GM12865 (cell line): ENCODE results near the gene PNMA8A.
"Not testable (repeated sequence)": the region's sequence is repeated elsewhere in the genome, so short reads cannot be mapped to it uniquely, and the experiment has no call there.

ENCODE experiments used
- DNase-seq: peaks from one replicate; pipeline ENCODE4 v3.0.0; 2010; ENCODE audit warnings: low read depth
- H3K4me3 ChIP-seq: 2 replicates; pipeline ENCODE4 v1.5.1; 2011; ENCODE audit warnings: mild to moderate bottlenecking, low read depth, low read length, control low read depth
- TF ChIP-seq, protein P1 (sequence below): IDR thresholded peaks from 2 replicates; pipeline ENCODE4 v1.5.1; 2011; ENCODE audit warnings: low read length, control low read depth, low read depth, inconsistent platforms; ENCODE audit not compliant: insufficient read depth; ENCODE audit errors: missing control alignments

The PNMA8A gene

DNA sequence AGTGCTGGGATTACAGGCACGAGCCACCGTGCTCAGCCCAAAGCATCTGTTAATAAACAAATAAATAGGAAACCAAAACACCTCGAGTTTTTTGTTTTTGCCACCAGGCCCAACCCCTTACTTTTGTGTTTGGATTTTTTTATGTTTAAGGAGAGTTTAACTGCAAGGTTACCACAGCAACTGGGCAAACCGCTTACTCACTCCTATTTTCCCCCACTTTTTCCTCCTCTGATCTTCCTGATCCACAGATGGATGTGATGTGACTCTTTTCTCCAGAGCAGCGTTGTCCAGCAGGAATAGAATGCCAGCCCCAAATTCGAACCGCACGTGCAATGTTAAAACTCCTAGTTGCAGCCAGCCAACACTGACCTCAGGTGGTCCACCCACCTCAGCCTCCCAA lies 26.4 kb upstream of the PNMA8A start:
- TF ChIP-seq, protein P1, sequence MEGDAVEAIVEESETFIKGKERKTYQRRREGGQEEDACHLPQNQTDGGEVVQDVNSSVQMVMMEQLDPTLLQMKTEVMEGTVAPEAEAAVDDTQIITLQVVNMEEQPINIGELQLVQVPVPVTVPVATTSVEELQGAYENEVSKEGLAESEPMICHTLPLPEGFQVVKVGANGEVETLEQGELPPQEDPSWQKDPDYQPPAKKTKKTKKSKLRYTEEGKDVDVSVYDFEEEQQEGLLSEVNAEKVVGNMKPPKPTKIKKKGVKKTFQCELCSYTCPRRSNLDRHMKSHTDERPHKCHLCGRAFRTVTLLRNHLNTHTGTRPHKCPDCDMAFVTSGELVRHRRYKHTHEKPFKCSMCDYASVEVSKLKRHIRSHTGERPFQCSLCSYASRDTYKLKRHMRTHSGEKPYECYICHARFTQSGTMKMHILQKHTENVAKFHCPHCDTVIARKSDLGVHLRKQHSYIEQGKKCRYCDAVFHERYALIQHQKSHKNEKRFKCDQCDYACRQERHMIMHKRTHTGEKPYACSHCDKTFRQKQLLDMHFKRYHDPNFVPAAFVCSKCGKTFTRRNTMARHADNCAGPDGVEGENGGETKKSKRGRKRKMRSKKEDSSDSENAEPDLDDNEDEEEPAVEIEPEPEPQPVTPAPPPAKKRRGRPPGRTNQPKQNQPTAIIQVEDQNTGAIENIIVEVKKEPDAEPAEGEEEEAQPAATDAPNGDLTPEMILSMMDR: no peak
- no peak for DNase-seq

DNA sequence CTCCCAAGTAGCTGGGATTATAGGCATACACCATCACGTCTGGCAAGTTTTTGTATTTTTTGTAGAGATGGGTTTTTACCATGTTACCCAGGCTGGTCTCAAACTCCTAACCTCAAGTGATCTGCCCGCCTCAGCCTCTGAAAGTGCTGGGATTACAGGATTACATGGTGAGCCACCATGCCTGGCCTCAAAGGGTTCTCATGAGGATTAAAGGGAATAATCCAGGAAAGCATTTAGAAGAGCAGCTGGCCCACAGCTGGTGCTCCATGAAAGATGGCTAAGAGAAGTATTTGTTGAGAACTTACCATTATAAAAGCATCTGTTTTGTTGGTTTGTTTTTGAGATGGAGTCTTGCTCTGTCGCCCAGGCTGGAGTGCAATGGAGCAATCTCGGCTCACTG lies 25.5 kb upstream of the PNMA8A start:
- not testable (repeated sequence) for DNase-seq, H3K4me3 ChIP-seq

More for the DNA sequence above, 26.4 kb upstream of the PNMA8A start:
- H3K4me3 ChIP-seq: no peak overlapping the region

DNA sequence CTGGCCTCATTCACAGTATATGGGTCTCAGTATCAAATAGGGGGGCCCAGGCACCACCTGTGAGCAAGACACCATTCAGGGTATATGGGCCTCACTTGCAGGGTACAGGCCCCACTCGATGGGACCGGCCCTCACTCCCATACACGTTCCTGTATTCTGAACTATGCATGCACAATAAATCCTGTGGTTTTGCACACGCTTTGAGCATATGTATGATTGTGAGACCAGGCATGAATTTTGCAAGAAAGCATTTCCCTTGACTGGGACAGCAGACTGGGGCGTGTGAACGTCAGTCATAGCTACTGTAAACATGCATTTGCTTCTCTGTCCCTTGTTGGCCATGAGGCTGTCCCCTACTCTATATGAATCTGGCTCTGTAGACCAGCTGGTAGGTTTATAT lies 24.9 kb upstream of the PNMA8A start:
- H3K4me3 ChIP-seq: no peak overlapping the region
- DNase-seq: no peak
- TF ChIP-seq, protein P1: no peak

DNA sequence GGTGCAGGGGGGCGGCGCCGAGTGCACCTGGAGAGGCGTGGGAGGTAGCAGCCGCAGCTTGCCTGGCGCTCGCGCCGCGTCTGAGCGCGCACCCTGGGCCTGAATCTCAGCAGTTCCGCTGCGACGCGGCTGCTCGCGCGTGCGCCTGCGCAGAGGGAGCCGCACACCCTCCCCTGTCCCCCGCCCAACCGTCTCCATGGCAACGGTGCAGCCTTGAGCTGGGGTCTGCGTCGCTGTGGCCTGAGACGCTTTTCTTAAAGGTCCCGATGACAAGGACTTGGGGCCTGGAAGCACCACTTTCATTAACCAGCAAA lies 24.4 kb upstream of the PNMA8A start, which contains the start of gene PNMA8B:
Gene PNMA8B (minus strand): TSS at position 82 of the 314 bp plus-strand sequence. CDS start 402 bp downstream, outside the sequence.
- TF ChIP-seq, protein P1: no peak
- no peak within 1 kb of the TSS for H3K4me3 ChIP-seq
- peak; percentile 48 for DNase-seq

DNA sequence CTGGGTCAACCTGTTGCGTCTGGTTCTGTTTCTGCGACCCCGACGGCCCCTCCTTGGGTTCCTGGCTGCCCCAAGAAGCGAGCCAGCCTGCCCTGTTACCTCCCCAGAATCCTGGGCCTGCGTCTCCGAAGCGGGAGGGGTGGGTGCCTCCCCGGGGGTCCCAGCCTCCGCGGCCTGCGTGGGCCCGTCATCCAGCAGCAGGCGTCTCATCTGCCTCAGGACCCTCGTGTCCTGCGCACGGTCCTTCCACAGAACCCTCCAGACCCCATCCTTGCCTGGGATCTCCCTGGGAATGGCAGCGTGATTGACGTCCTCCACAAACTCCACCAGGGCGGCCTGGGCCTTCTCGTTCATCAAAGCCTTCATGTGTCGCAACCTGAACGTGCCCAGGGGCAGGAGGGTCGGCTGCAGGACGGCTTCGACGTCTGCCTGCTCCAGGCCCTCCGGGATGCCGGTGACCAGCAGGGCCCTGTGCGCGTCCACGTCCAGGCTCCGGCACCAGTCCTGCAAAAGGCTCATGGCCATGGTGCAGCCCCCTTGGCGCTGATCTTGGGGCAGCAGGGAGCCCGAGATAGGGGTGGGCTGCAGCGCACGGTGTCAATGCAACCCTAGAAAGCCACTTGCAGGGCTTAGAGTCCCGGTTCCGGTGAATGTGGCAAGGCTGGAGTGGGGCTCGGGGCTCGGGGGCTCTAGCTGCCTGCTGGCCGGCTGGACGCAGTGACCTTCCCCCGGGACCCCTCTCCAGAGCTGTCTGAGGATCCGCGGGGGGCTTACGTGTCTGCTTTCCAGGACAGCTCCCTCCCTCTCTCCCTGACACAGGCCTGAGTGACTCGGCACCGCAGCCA lies 23.8 kb upstream of the PNMA8A start:
- no peak overlapping the region for H3K4me3 ChIP-seq
- no peak for DNase-seq
- TF ChIP-seq, protein P1: no peak

DNA sequence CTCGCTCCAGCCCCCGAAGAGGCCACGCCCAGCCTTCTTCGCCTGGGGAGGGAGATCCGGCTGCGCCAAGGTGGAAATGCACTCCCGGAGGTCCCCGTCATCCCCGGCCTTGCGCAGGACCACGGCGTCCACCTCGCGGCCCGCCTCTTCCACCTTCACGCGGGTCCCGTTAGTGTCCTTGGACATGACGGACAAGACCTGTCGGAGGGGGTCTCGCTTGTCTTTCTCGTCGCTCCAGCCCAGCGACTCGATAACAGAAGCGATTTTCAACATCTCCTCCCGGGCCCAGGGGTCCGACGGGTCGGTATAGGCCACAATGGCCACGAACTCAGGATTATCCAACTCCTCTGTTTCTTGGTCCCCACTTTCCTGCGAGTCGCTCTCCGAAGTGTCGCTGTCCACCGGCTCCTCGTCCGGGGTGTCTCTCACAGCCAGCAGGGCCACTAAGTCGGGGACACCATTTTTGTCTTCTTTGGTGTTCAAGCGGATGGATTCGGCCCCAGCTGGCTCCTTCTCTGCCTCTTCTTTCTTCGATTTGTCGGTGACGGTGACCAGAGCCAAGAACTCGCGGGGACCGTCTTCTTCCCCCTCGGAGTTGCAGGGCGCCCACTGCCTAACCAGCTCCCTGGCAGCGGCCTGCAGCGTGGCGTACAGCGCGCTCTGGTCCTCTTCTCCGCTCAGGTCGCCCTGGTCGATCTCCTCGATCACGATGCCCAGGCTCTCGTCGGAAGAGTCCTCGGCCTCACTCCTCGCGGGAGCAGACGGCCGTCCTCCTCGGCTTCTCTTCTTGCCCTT lies 23.0 kb upstream of the PNMA8A start:
- TF ChIP-seq, protein P1: no peak
- H3K4me3 ChIP-seq: no peak overlapping the region

More for the DNA sequence above, 23.0 kb upstream of the PNMA8A start:
- DNase-seq: no peak
